ENCODE results near the gene NRXN3.

DNA sequence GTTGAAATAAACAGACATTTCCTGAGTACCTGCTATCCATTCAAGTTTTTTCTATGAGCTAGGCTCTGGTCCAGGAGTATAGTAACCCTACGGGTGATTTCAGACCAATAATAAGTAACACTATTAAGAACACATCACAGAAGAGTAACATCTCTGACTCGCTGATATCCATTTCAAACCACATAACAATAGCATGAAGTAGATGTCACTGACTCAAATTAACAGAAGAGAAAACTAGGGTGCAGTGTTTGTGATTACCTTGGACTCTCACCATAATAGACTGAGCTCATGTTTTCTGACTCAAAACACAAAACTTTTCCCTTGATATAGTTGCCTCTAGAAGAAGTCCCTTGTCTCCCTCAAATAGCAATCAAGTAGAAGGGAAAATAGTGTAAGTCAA lies 1618.2 kb downstream of the NRXN3 start:
- TF ChIP-seq, protein P1, sequence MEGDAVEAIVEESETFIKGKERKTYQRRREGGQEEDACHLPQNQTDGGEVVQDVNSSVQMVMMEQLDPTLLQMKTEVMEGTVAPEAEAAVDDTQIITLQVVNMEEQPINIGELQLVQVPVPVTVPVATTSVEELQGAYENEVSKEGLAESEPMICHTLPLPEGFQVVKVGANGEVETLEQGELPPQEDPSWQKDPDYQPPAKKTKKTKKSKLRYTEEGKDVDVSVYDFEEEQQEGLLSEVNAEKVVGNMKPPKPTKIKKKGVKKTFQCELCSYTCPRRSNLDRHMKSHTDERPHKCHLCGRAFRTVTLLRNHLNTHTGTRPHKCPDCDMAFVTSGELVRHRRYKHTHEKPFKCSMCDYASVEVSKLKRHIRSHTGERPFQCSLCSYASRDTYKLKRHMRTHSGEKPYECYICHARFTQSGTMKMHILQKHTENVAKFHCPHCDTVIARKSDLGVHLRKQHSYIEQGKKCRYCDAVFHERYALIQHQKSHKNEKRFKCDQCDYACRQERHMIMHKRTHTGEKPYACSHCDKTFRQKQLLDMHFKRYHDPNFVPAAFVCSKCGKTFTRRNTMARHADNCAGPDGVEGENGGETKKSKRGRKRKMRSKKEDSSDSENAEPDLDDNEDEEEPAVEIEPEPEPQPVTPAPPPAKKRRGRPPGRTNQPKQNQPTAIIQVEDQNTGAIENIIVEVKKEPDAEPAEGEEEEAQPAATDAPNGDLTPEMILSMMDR (IDR thresholded peaks at IDR 0.05; ENCODE audit: low read length): no peak
- no peak for TF ChIP-seq EZH2 (IDR thresholded peaks at IDR 0.05; ENCODE audit: borderline replicate concordance, low read length)

Measured in OCI-LY1 (cell line).